ENCODE data around the gene TMEM150A.
"Not testable (repeated sequence)": the region's sequence is repeated elsewhere in the genome, so short reads cannot be mapped to it uniquely, and the experiment has no call there.

TMEM150A gene

DNA sequence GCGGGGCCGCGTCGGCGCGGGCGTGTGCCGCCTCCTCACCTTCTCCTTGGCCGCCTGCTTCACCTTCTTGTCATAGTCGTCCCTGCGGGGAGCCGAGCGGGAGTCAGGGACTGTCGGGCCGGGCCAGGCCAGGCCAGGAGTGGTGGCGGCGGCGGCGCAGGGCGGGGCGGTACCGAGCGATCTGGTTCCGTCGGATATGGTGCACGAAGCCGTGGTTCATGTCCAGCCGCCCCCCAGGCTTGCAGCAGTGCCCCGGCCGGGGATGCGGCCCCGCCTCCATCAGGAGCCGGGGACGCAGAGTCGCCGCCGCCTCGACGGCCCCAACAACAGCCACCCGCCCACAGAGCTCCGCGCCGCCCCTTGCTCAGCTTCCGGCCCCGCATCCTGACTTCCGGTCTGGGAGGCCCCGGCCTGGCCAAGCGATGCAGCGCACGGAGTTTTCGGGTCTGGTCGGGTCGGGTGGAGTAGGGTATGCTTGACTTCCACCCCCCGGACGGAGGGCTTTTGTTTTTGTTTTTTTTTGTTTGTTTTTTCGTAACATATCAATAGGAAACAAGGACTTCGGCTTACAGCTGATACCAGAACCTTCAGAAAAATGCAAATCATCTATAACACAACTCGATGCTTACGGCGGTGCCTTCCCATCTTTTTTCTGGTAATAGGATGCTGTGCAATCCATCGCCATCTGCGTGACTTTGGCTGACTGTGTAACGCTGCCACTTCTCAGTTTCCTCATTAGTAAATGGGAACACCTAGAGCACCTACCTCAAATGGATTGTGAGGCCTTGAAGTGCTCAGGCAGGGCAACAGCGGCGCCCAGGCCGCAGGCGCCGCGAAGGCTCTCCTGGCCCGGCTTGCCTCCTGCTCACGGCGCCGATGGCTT is 9.4 kb upstream of the TMEM150A start, which contains the start of gene C2orf68:
Gene C2orf68 (minus strand): TSS at position 362 of the 883 bp plus-strand sequence. CDS start 82 bp downstream, at position 280.
- DNase-seq: peak; percentile 50 to 80

DNA sequence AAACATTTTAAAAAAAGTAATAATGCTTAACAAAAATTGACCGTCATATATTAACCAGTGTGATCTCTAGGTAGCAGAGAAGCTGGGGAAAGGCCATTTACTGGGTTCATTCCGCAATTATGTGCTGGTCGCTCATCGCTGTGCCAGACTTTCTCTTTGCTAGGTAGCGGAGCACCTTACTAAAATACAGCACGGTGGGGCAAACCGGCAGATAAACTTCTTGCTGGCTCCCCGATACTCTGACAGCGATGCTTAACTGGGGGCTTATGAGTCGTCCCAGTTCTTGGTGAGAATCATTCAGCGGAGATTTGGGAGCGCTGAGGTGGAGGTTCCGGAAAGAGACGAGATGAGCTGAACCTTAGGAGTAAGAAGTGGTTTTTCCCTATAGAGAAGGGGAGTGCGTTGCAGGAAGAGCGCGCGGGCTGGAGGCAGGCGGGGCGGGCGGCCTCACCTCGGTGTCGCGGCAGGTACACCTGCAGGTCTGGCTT is 8.8 kb upstream of the TMEM150A start:
- DNase-seq: no peak

- no peak for DNase-seq
Measured at GRCh38 chr2:85607268-85608215, 5.0 kb upstream of the TMEM150A start.

DNA sequence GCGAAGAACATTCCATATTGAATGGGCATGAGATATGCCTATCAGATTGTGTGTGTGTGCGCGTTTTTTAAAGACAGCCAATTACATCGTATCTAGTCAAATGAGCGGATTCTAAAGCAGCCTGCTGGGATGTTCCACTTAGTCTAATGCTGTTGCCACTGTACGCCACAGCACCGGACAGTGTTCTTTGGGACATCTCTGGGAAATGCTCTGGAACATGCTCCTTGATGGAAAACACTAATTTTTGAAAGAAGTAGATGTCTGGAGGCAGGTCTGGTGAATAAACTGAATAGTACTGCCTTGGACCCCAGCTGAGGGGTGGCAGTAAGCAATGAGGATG is 3.6 kb upstream of the TMEM150A start:
- DNase-seq: no peak

DNA sequence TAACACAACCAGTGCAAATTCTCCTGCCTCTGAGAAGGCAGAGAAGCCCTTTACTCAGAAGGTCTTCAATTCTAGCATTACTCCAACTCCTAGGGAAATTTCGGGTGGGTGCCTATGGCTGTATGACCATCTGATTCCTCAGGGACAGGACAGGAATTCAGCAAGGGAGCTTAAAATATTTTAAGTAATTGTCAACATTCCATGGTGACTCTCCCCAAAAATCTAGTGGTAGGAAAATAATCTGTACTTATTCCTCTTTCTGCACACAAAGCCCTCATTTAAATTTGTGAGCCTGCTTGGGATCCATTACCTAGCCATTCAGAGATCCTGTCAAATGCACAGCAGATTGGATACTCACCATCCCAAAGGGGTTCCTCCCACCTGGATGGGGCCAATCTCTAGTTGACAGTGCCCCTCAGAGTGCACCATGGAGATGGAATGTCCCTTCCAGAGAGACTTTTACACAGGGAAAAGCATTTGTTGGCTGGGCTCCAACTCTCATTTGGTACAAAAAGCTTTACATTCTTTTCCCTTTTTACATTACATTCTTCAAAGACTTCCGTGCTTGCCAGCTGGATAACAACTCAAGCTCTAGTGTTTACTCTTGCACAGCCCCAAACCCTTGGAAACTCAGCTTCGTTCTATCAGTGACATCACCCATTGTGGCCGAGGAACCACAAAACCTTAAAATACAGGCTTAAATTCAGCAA is 3.1 kb upstream of the TMEM150A start:
- no peak for DNase-seq

- no peak for DNase-seq
Measured at GRCh38 chr2:85604568-85605339, 2.3 kb upstream of the TMEM150A start.

DNA sequence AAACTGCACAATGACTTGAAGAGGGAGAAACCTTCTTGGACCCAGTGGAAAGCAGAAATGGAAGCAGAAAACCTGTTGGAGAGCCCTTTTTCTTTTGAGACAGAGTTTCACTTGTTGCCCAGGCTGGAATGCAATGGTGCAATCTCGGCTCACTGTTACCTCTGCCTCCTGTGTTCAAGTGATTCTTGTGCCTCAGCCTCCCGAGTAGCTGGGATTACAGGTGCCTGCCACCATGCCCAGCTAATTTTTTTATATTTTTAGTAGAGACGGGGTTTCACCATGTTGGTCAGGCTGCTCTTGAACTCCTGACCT is 1.6 kb upstream of the TMEM150A start:
- DNase-seq: not testable (repeated sequence)

GRCh38 chr2:85601771-85602475 is 575 bp downstream of the TMEM150A start:
- no peak for DNase-seq

DNA sequence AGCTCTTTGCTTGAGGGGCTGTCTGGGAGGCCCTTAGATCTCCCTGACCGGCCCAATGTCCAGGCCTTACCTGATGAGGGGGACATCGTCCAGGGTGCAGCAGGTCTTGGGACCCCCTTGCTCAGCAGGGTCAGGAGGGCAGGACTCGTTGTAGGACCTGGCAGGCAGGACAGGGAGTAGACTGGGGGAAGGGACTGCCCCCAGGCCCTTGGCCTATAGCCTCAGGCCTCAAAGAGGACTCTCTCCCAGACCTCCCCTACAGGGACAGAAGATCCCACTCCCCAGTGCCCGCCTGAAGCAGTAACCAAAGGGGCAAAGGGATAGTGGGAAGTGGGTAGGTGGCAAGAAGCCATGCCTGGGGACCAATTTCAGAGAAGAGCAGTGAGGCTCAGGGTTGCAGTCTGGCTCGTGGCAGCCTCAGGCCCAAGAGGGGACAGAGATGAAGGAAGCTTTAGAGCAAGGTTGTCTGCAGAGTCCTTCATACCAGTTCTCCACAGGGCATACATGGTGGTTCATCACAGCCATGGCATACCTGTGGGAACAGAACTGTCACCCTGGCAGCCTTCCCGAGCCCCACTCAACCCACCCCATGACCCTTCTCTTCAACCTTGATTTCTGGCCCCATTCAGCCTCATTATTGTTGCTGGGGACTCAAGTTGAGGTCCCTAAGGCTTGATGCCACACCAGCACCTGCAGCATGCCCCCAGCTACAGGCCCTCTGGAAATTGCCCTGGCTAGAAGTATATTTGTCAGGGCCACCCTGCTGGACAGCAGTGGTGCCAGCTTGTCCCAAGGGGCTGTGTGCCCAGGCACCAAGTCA is 1.3 kb downstream of the TMEM150A start:
- DNase-seq: no peak

DNA sequence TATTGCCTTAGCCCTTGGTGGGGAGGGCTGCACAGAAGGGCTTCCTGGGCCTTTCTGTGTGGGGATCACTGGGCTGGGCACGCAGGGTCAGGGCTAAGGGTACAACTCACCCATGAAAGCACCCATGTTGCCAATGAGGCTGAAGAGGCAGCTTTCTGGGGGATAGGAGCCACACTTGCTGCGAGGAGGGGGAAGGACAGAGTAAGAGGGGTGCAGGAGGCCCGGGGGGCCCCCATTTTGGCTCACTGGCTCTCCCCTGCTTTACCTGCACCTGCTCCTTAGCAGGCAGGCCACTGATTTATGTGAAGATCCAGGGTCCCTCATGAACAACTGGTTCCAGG is 2.3 kb downstream of the TMEM150A start:
- no peak for DNase-seq

DNA sequence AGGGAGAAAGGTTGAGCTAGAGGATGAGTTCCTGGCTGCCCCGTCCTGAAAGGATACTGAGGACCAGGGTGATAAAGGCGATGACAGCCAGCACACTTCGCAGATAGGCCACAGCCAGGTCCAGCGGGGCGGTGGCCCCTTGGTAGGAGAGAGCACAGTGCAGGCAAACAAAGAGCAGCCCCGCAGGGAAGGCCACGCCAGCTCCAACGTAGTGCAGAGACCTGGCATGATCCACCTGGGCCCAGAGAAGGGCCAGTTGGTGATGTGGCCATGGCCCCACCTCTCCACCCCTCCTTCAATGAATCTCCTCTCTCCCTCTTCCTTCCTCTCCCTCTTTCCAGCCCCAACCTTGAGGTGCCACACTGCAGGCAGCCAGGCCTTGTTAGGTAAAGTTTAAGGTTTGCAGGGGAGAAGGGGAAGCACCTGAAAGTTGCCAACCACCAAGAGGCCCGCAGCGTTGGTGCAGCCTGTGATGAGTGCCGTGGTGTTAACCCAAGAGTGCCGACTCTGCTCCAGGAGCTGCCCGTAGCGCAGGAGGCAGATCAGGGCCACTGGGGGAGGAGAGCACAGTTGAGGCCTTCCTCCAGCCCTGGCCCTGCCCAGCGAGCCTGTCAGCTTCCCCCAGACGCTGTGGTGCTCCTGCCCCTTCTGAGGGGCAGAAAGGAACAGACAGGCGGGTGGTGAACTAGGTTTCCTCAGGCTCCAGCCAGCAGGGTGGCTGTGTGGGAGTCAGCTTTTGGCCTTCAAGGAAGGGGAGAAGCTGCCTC is 2.8 kb downstream of the TMEM150A start:
- DNase-seq: no peak

DNA sequence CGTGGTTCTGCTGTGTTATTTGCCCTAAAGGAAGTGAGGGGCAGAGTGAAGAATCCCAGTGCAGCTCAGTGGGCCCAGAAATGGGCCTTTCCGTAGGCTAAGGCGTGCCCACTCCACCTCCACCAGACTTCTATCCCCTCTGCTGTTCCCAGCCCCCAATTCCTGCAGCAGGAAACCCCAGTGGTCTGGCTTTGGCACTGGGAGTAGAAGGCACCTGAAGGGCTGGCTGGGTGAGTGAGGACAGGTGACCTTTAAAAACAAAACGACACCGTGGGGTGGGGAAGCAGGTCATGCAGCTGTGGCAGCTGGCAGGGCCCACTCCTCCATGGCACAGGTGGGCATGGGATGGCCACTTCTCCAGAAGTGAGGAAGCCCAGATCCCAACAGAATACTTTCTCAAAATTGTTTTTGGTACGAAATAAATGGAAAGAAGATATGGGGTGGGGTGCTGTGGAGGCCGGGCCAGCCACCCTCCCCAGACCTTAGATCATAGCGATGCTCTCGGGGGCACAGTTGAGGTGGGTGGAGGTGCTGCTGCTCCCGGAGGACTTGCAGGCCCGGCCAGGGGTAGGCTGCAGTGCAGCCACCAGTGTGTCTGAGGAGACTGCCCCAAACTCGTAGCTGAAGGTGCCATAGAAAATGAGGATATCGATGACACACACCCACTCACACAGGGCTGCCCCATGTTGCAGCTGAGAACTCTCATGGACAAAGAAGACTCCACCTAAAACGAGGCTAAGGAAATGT is 3.7 kb downstream of the TMEM150A start:
- DNase-seq: no peak

DNA sequence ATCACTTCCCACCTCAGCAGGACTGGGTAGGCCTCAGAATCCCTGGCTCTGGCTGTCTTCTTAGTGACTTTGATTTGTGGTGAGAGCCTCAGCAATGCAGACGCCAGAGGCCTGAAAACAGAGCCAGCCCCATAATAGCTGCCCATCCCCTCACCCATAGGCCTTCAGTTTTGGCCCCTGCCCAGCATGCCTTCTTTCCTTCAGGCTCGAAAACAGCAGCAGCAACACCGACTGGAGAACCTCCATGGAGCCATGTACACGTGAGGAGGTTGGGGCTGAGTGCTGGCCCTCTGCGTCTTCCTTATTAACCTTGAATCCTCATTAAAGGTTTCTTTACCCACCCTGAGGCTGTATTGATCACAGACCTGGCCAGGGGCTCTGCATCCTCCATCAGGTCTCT is 5.3 kb downstream of the TMEM150A start:
- DNase-seq: no peak

DNA sequence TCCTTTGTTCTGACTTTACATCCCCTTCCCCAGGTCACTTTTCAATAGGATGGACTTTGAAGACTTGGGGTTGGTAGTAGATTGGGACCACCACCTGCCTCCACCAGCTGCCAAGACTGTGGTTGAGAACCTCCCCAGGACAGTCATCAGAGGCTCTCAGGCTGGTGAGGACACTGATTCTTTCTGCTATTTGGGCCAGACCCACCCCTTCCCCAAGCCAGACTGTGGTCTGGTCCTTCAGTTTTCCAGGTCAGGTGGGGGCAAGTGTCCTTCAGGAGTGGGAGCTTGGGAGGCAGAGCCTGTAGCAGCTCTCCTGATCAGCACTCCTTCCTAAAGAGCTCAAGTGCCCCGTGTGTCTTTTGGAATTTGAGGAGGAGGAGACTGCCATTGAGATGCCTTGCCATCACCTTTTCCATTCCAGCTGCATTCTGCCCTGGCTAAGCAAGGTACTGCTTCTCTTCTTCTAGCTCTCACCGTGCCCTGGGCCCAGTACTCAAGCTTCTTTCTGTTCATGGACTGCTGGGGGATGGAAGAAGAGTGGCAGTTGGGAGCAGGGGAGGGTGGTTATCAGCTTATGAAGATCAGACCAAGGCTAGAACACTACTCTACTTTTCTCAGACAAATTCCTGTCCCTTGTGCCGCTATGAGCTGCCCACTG is 5.9 kb downstream of the TMEM150A start:
- no peak for DNase-seq

GRCh38 chr2:85596026-85596333 is 6.5 kb downstream of the TMEM150A start:
- no peak for DNase-seq

GRCh38 chr2:85595301-85596025 is 7.0 kb downstream of the TMEM150A start, which contains the start of gene RNF181:
TSS of gene RNF181 (plus strand) at chr2:85595745. CDS start at chr2:85595764, 19 bp downstream.
- peak; percentile 95 to 99 for DNase-seq

DNA sequence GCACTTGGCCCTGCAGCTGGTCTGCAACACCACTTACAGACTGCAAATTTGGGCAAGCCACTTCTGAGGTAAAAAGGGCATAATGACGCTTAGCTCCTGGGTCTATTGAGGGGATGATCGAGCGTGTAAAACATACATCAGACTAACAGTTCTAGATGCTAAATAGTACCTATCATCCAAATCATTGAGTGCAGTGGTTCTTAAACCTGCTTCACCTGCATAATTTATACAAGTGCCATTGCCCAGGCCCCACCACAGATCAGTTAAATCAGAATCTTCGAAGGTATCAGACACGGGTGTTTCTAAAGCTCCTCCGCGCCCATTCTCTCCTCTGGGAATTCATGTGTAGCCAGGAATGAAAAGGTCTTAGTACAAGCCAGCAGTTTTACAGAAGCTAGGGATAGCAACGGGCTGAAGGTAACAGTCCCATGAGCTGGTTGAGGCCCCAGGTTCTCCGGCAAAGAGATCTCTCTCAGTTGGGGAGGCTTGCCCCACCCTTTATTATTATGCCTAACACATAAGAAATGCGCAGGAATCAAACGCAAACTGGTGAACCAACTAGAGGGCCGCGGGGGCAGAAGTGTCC is 7.7 kb downstream of the TMEM150A start:
- no peak for DNase-seq

GRCh38 chr2:85593023-85593422 is 9.5 kb downstream of the TMEM150A start:
- DNase-seq: no peak

All from cerebellar nuclear complex (tissue), 1 donor.